HepG2 (cell line): ENCODE measurements around the gene TTC21B. TPM values are rescaled to one million over a fixed set of nuclear protein-coding genes. Genes with fewer than 3 reads are reported as not detected.

Experiments used
- ATAC-seq: fragments of 200-7000 bp; cut with Tn5 transposase; 3 replicates; pipeline ENCODE4 v1.9.1; 2020; ENCODE audit warnings: mild to moderate bottlenecking, moderate library complexity
- BruUV-seq: library from RNA; stranded (reverse); fragments of 400-500 nt; replicated peaks from 2 replicates; lab custom pipeline; 2021; lab: Mats Ljungman, UMichigan
- CTCF ChIA-PET: fragments of 300-600 bp; formaldehyde crosslinking; extraction: SDS; loops from one replicate; lab custom pipeline; 2021; ENCODE audit warnings: low total read pairs, inconsistent platforms, low intra/inter-chr PET ratio; lab: Yijun Ruan, JAX
- POLR2A ChIA-PET: fragments of 350-600 bp; sonication (Branson Sonifier 250); formaldehyde crosslinking; loops from one replicate; lab custom pipeline; 2020; ENCODE audit warnings: antibody characterized with exemption, inconsistent platforms; lab: Yijun Ruan, JAX
- DNase-seq: peaks from one replicate; pipeline ENCODE4 v3.0.0-alpha.2; 2015; ENCODE audit warnings: low spot score
- FAIRE-seq: peaks from 3 replicates; lab custom pipeline; 2011; peaks lifted over from hg19 to GRCh38; lab: Jason Lieb, UNC
- H2AFZ ChIP-seq: one replicate; pipeline ENCODE4 v1.6.1; 2011; ENCODE audit warnings: low read length, inconsistent platforms
- H3K27ac ChIP-seq: fragments of 300-600 bp; 3 replicates; pipeline ENCODE4 v1.8.0; 2011; ENCODE audit warnings: mixed run types, mild to moderate bottlenecking, mixed read lengths, low read length, inconsistent platforms; ENCODE audit not compliant: insufficient read depth; ENCODE audit errors: extremely low read length
- H3K27me3 ChIP-seq, 2 experiments: fragments of 200-600 bp in 1 of 2; 2 replicates in 1 of 2; 3 replicates in 1 of 2; pipeline versions ENCODE4 v1.6.0 to v1.8.0; 2011; ENCODE audit warnings: low read length in 2 of 2, mild to moderate bottlenecking in 2 of 2, moderate library complexity in 2 of 2, inconsistent platforms in 1 of 2; ENCODE audit not compliant: insufficient read depth in 2 of 2, control insufficient read depth in 1 of 2
- H3K36me3 ChIP-seq, 2 experiments: fragments of 200-600 bp in 1 of 2; replicated peaks in 1 of 2; 2 replicates in 1 of 2; 3 replicates in 1 of 2; pipeline versions ENCODE4 v1.5.1 to v1.8.0; 2011; ENCODE audit warnings: low read length in 2 of 2, inconsistent platforms in 1 of 2; ENCODE audit not compliant: insufficient read depth in 2 of 2, control insufficient read depth in 1 of 2
- H3K4me1 ChIP-seq: 2 replicates; pipeline ENCODE4 v1.5.1; 2012; ENCODE audit warnings: low read length, inconsistent platforms; ENCODE audit not compliant: insufficient read depth
- H3K4me2 ChIP-seq: 2 replicates; pipeline ENCODE4 v1.6.0; 2011; ENCODE audit warnings: low read depth, low read length, inconsistent platforms
- H3K4me3 ChIP-seq, 3 experiments: fragments of 200-600 bp in 1 of 3; sonication (generic), shearing (Covaris generic) in 1 of 3; replicated peaks in 1 of 3; 2 replicates each; pipeline ENCODE4 v1.5.1; 2011 to 2016; ENCODE audit warnings: low read length in 3 of 3, inconsistent platforms in 2 of 3, low read depth in 2 of 3, mild to moderate bottlenecking in 2 of 3, control low read depth in 1 of 3, mixed read lengths in 1 of 3; ENCODE audit not compliant: insufficient read depth in 1 of 3
- H3K79me2 ChIP-seq: one replicate; pipeline ENCODE4 v1.6.1; 2011; ENCODE audit warnings: low read length, inconsistent platforms; ENCODE audit not compliant: insufficient read depth
- H3K9ac ChIP-seq: 2 replicates; pipeline ENCODE4 v1.6.0; 2011; ENCODE audit warnings: mild to moderate bottlenecking, low read depth, low read length, inconsistent platforms; ENCODE audit not compliant: insufficient read depth
- H3K9me3 ChIP-seq: 2 replicates; pipeline ENCODE4 v1.5.1; 2012; ENCODE audit warnings: mild to moderate bottlenecking, low read length
- H4K20me1 ChIP-seq: 2 replicates; pipeline ENCODE4 v1.6.0; 2011; ENCODE audit warnings: inconsistent platforms, mild to moderate bottlenecking, low read length, moderate library complexity; ENCODE audit not compliant: insufficient read depth
- FOXA1 ChIP-seq, 2 experiments: fragments of 450-650 bp in 1 of 2; sonication (generic) in 1 of 2; formaldehyde crosslinking in 1 of 2; IDR thresholded peaks; 2 replicates each; pipeline versions ENCODE4 v1.4.0 to v1.6.1; 2016 to 2020; ENCODE audit warnings: missing genetic modification reagents in 1 of 2
- LCORL ChIP-seq, 2 experiments: fragments of 450-650 bp in 1 of 2; sonication (generic) in 1 of 2; formaldehyde crosslinking in 1 of 2; IDR thresholded peaks; 2 replicates each; pipeline versions ENCODE4 v1.5.0 to v1.6.1; 2017 to 2020; ENCODE audit warnings: antibody characterized with exemption in 1 of 2, missing genetic modification reagents in 1 of 2
- THYN1 ChIP-seq: sonication (generic); formaldehyde crosslinking; IDR thresholded peaks from 2 replicates; pipeline ENCODE4 v1.8.1; 2023; ENCODE audit warnings: low read depth, mild to moderate bottlenecking, moderate library complexity, missing genetic modification reagents, borderline replicate concordance
- YEATS4 ChIP-seq: sonication (generic); formaldehyde crosslinking; IDR thresholded peaks from 2 replicates; pipeline ENCODE4 v1.4.0; 2020; ENCODE audit warnings: missing genetic modification reagents, borderline replicate concordance
- WGBS: methylation state at CpG from one replicate; pipeline ENCODE4 v1.1.6; 2017; ENCODE audit warnings: low lambda C conversion rate; 5-methylcytosine and 5-hydroxymethylcytosine counted together
- in situ Hi-C: cut with HindIII; loops from 2 replicates; pipeline ENCODE4 v1.10.0; 2017; ENCODE audit warnings: low pct_unique_long_range_greater_than_20kb; ENCODE audit not compliant: extremely low pct_ligation_motif_present
- intact Hi-C: fragments of 100-400 bp; cut with micrococcal nuclease; formaldehyde crosslinking; loops from one replicate; pipeline ENCODE4 v1.10.0; 2022; ENCODE audit not compliant: unreplicated experiment
- polyA plus RNA-seq, 8 experiments: library from polyadenylated mRNA; depleted of rRNA in 3 of 8; stranded (reverse) in 7 of 8; unstranded in 1 of 8; fragments of >200 nt; fragmentation: Illumina TruSeq in 4 of 8; extraction: Trizol in 4 of 8; gene quantifications; 2 replicates each; pipeline versions ENCODE4 v1.2.1 to v1.2.3, GENCODE V29; 2011 to 2016; ENCODE audit warnings: low read depth in 4 of 8, missing spikeins in 1 of 8, mixed read lengths in 1 of 8; ENCODE audit not compliant: insufficient read depth in 1 of 8
- total RNA-seq, 5 experiments: library from RNA; depleted of rRNA; stranded (reverse); fragments of >200 nt; fragmentation: Illumina TruSeq; extraction: Trizol; gene quantifications; 2 replicates each; pipeline ENCODE4 v1.2.3, GENCODE V29; 2016; ENCODE audit warnings: low read depth in 1 of 5

TTC21B gene
- total and polyA plus RNA-seq, 2 of the 13 experiments (the other 11 are each of a cell fraction or from before 2014, with no cell fraction given): 39.1 to 67.1 TPM

DNA sequence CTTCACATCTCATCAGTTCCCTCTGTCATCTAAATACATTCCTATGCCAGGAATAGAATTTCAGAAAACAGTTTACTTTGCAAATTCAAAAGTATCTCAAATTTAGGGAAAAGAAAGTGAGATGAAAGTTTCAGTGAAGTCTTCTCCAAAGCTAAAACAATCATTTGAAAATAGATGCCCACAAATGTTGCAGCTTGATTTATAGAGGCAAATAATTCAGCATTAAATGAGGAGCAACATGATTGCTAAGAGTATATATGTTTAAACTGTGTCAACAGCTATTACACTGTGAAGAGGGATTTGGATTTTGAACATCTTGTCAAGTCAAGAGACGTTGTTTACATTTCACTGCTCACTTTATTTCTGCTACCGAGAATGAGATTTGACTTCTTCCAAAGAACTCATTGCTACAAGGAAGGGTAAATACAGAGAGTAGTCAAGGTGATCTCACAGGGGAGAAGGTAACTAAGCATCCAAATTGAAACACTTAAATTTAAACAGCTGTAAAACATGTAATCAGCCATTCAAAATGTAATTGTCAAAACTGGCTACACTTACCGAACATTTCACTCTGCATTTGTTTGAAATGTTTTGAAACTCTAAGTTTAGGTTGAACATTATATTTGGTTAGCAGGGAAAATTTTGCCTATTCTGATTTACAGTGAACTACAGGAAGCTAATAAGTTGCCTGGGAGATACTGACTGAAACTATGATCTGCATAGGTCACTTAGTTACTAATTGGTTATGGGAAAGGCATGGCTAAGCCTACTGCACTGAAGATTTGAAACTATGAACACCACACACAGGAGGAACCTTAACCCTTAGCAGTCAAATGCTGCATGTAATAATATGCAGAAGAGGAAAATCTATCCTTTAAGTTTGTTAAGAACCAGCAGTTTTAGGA, 126.3 kb downstream of the TTC21B start:
- Histone ChIP-seq H3K79me2 (no peaks in the 10 kb centered on the region), H3K4me3 (no peak overlapping the region), H3K4me1 (no peaks in the 10 kb centered on the region), H3K27ac (no peak overlapping the region), H4K20me1 (no peaks in the 10 kb centered on the region), H3K9me3 (no peaks in the 10 kb centered on the region), H3K36me3 (no peaks in the 10 kb centered on the region), H3K4me2 (no peak overlapping the region), H2AFZ (no peak overlapping the region), H3K9ac (no peak overlapping the region), H3K27me3 (no peaks in the 10 kb centered on the region)
- no TSS peak for BruUV-seq
- TF ChIP-seq THYN1 (CRISPR knock-in tag): no peak
- TF ChIP-seq FOXA1 (IDR thresholded peaks at IDR 0.05): no peak
- TF ChIP-seq FOXA1 (CRISPR knock-in tag; IDR thresholded peaks at IDR 0.05): 0 out of 2 replicates have a peak, but pooled peaks have one; percentile 24
- ChIA-PET POLR2A (no interaction called here), CTCF (no interaction called here)
- intact Hi-C loops: no loop called here
- WGBS: 0% methylated on average over 3 of the region's 3 CpGs
- FAIRE-seq (no peak), DNase-seq (no peak), ATAC-seq (no peak)
- in situ Hi-C loops: no loop called here

GRCh38 chr2:165825041-165825440, 128.5 kb downstream of the TTC21B start:
- ChIA-PET CTCF (no interaction called here), POLR2A (no interaction called here)
- intact Hi-C loops: no loop called here
- ATAC-seq (no peak), DNase-seq (no peak), FAIRE-seq (no peak)
- 5% methylated on average over 2 of the region's 2 CpGs for WGBS
- Histone ChIP-seq H3K79me2 (no peaks in the 10 kb centered on the region), H3K9me3 (no peaks in the 10 kb centered on the region), H4K20me1 (no peaks in the 10 kb centered on the region), H3K27me3 (no peaks in the 10 kb centered on the region), H3K27ac (no peak overlapping the region), H3K4me3 (no peak overlapping the region), H3K9ac (no peak overlapping the region), H3K4me1 (no peaks in the 10 kb centered on the region), H3K36me3 (no peaks in the 10 kb centered on the region), H2AFZ (no peak overlapping the region), H3K4me2 (no peak overlapping the region)
- no peak for TF ChIP-seq YEATS4 (CRISPR knock-in tag)
- TF ChIP-seq LCORL (IDR thresholded peaks at IDR 0.05): peak; percentile 92
- TF ChIP-seq LCORL (CRISPR knock-in tag; IDR thresholded peaks at IDR 0.05): no peak
- in situ Hi-C loops: no loop called here
- no TSS peak for BruUV-seq

Other genes starting within 250 kb of the TTC21B start
- gene GALNT3, start 159.5 kb downstream of the TTC21B start, total RNA-seq (2016; rRNA removed; fragmentation: Illumina TruSeq; extraction: Trizol): 0.29 TPM in 1 of 2 replicates, not detected in the other
- 0.27 and 0.30 TPM in 2 replicates for gene GALNT3, start 159.5 kb downstream of the TTC21B start, polyA plus RNA-seq (2011; rRNA removed)
- gene SCN1A, start 174.2 kb upstream of the TTC21B start, total RNA-seq (2016; rRNA removed; fragmentation: Illumina TruSeq; extraction: Trizol): 19.6 and 39.4 TPM in 2 replicates
- gene SCN1A, start 174.2 kb upstream of the TTC21B start, polyA plus RNA-seq (2011; rRNA removed): 14.9 and 19.9 TPM in 2 replicates